Hippocampal formation (tissue), 2 donors: Measurements from ENCODE around the gene CEP85L.

Source experiments
- DNase-seq, 2 donors: peaks; one replicate each; lab custom pipeline; 2025; lab: John Stamatoyannopoulos, UW

The CEP85L gene

DNA sequence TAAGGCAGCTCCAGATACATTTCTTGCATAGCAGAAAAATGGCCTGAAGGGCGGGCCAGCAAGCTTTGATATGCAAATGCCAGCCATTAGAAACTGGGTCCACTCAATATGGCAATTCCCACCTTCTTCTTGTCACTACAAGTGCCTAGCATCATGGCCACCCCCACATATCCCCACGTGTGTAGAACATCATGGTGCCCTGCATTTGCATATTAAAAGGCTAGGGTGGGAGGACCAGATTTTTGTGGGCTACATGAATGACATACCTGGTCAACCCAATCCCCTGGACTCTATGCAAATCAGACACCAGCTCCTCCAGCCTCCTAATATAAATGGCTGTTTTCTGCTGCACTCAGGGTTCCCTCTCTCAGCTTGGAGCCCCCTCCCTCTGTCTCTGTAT is 71.6 kb downstream of the CEP85L start:
- DNase-seq: no peak

GRCh38 chr6:118578617-118579016 is 72.8 kb downstream of the CEP85L start:
- DNase-seq: no peak

GRCh38 chr6:118577972-118578371 is 73.4 kb downstream of the CEP85L start:
- DNase-seq: no peak

GRCh38 chr6:118574051-118574865 is 77.1 kb downstream of the CEP85L start:
- no peak for DNase-seq

- DNase-seq: no peak
Observed at GRCh38 chr6:118571121-118571520, 80.3 kb downstream of the CEP85L start.

GRCh38 chr6:118569498-118569897 is 81.9 kb downstream of the CEP85L start:
- DNase-seq: no peak

GRCh38 chr6:118567974-118568373 is 83.4 kb downstream of the CEP85L start:
- no peak for DNase-seq

DNA sequence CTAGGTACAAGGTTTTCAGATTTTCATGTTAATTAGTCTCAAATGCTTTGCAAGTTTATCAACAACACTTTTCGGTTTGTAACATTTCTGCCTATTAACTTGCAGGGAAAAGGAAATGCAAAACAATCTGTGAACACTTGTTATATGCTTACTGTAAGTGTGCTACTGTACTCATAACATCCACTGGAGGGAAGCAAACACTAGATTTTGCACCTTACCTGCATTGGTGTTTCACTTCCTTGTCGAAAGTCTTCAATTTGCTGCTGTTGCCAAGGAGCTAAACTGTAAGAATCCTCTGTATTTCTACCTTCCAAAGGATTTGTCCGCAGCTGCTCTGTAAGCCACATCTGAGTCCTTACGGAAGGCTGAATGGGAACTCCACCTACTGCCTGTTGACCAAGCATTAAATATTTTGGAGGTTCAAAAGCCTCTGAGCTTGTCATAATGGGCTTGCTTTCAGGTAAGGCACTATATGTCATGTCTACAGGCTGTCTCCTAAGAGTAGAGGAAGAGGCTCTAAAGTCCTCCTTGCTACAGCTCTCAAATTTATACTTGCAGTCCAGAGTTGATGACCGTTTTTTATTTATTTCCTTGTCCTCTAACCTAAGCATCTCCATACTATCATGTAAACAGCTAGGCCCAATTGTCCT is 86.0 kb downstream of the CEP85L start:
- no peak for DNase-seq

GRCh38 chr6:118562959-118563358 is 88.4 kb downstream of the CEP85L start:
- DNase-seq: no peak

DNA sequence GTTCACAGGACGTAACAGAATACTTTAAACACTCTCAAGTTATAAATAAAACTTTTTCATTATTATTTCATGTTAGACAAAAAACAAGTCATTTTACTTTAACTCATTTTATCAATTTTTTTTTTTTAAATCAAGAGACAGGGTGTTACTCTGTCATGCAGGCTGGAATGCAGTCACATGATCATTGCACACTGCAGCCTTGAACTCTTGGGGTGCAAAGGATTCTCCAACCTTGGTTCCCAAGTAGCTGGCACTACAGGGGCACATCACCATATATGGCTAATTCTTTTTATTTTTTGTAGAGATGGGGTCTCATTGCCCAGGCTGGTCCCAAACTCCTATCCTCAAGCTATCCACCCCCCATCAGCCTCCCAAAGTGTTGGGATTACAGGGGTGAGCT is 89.1 kb downstream of the CEP85L start:
- no peak for DNase-seq

- no peak for DNase-seq
Observed at GRCh38 chr6:118559659-118560058, 91.7 kb downstream of the CEP85L start.

DNA sequence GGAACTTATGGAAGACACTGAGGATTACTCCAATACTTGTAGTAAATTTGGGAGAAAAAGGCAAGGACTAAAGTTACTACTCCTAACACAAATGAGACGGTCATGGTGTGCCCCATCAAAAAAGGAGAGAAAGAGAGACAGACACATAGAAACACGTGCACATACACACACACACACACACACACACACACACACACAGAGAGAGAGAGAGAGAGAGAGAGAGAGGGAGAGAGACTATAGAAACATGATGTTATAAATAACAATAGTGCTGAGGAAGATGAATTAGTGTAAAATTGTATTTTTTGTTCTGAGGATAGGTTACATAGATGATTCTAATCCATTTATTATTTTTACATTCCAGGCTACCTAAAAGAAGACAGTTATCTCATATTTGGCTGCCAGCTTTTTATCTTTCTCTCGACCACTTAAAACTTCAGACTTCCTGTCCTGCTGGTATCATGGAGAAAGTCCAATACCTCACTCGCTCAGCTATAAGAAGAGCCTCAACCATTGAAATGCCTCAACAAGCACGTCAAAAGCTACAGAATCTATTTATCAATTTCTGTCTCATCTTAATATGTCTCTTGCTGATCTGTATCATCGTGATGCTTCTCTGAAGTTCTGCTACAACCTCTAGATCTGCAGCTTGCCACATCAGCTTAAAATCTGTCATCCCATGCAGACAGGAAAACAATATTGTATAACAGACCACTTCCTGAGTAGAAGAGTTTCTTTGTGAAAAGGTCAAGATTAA is 92.8 kb downstream of the CEP85L start:
- DNase-seq: no peak

DNA sequence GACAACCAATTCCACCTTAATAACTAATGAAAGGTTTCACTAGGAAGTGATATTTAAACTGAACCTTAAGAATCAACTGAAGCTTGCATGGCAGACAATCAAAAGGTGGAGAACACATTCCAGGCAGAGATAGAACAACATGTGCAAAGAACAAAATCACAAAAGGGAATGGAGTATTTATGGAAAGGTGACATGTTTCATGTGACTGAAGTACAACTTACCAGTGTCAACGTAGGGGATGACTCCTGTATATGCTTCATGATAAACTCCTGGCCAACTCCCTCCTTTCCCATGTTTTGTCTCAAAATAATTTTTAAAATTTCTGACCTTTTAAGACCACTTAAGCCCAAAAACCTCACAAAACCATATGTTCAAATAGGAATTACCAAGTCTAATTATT is 96.7 kb downstream of the CEP85L start:
- no peak for DNase-seq

DNA sequence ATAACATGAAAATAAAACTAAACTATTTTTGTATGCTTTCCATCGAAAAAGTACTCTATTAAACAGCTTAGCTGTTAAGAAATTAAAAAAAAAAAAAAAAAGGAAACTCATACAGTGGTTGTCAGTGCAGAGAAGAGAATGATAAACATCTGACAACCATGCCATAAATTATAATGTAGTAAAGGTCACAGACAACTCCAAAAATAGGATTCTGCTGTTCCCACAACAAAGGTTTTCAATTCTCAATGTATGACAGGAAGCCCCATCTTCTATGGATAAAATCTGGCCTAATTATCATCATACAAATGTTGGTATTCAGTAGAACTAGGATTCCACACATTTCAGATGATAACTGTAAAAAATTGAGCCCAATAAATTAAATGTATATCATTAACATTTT is 98.3 kb downstream of the CEP85L start:
- no peak for DNase-seq

- DNase-seq: peak in 1 of 2 donors; percentile 76
Observed at GRCh38 chr6:118551063-118552053, 100.0 kb downstream of the CEP85L start.

DNA sequence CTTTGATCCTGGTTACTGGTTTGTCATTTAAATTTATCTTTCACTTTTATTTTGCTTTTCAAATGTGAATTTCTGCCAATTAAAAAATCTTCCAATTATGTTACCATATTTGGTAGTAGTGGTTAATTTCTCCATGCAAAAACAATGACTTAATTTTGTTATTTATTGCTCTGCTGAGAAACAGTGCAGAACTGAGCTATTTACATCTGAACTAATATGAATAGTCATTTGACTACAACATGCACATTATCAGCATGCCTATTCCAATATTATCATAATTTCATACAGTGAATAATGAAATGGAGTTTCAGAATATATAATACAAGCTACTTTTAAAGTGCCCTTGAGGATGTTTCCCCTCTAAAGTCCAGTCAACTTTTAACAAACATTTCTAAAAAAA is 102.8 kb downstream of the CEP85L start:
- no peak for DNase-seq

DNA sequence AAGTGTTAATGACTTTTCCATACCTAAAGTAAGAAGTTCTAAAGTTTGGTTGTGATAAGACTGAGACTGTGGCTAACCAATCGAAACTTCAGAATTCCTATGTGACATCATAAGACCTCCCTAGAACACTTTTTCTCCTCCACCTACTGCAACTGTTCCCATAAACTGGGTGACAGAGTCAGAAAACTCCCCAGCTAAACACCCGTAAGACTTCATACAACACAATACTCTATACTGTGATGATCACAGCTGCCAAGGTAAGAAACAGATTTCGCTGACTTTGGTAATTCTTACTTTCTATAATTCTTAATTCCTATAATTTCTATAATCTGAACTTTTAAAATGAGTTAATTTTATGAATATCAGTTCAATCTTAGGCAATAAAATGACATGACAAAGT is 103.3 kb downstream of the CEP85L start, which contains the start of gene PLN:
Gene PLN, plus strand, starts transcription at position 161 of the 400 bp plus-strand sequence. CDS start 10,626 bp downstream, outside the sequence.
- no peak for DNase-seq

GRCh38 chr6:118546880-118547218 is 104.5 kb downstream of the CEP85L start:
- DNase-seq: no peak

- no peak for DNase-seq
Observed at GRCh38 chr6:118546164-118546879, 105.1 kb downstream of the CEP85L start.

DNA sequence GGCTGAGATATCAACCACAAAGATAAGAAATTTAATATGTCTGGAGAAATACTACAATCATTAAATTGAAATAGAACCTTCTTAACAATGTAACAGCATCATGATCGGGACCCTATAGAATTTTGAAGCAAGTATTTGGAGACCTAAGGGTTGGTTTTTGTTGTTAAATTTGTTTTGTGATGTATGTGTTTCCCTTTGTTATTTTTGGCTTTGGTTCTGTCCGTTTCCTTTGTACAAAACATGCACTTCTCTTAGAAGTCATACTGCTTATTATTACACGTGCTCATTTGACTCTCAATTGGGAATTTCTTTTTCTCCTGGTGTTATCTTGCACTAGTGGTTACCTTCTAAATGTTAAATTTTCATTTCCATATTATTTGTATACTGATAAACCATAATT is 107.3 kb downstream of the CEP85L start:
- DNase-seq: no peak
